Germinal center (tissue), 1 donor: Measurements from ENCODE around the gene SSTR1.

ENCODE experiments used
- DNase-seq: peaks from one replicate; pipeline ENCODE4 v3.0.0; 2012; ENCODE audit warnings: mixed read lengths, low spot score

SSTR1 gene

DNA sequence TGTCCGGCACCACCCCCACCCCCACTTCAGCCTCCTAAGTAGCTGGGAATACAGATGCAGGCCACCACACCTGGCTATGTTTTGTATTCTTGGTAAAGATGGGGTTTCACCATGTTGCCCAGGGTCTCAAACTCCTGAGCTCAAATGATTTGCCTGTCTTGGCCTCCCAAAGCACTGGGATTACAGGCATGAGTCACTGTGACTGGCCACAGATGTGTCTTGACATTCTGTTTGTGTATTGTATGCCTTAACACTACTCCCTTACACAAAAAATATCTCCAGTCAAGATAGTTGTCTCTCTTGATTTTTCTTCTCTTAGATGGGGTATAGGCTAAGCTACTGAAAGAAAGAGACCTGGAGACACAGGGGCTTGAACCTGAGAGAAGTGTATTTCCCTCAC lies 30.6 kb downstream of the SSTR1 start:
- no peak for DNase-seq

DNA sequence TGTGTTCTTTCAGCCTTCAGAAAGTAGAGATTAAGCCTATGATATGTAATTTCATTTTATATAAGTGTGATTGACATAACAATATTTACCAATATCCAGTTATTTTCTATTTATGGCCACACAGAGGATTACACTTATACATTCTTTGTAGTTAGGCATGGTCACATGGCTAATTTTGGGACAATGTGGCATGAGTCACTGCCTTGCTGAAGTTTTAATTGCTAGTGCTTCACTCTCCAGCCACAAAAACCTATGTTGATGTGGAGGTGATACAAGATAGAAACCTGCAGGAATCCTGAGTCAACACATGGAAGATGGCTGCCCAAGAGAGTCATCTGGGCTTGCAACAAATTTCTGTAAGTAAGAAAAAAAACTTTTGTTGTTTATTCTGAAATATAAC lies 31.2 kb downstream of the SSTR1 start:
- no peak for DNase-seq

DNA sequence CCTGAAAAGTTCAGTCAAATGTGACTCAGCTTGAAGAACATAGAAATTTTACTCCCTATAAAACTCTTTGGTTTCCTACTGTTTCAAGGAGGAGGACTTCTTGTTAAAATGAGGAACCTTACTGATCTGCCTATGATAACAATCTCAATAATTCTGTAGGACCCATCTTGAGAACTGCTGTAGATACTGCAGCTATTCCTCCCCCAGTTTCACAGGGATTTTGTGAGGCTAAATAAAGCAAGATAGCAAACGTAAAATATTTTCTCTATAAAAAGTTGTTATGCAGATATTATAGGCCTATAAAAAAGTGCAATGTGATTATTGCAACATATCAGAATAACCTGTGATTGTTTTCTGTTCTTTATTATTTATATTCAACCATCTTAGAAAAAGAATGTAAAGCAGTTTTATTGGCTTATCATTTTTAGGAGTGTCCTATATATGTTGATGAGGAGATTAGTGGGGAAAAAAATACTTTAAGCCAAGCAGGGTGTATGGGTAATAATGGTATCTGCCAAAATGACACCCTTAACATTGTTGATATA lies 36.1 kb downstream of the SSTR1 start:
- DNase-seq = no peak

DNA sequence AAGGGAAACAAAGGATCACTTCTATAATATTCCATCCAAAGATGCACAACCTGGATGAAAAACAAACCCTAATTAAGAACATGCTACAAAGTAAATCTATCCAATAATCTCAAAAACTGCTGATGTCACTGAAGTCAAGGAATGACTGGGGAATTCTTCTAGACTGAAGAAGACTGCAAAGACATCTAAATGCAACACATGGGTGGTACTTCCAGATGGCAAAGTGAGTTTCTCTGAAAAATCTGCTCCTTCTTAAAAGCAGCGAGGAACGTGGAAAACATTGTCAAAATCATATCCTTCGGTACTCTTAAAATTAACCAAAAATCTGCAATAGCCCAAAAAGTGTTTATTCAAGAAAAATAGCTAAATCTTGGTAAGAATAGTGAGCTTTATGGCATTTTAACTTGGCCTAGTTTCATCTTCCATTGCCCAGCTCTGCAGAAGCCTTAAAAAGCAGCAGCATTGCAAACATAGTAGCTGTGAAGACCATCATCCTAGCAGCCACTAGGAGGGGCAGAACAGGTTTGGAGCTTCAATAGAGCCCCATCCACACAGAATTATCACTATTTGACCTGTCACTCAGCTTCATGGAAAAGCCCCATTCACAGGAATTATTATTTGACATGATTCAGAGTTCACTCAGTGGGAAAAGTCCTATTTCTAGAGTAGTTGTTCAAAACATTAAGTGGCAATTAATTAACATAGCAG lies 40.8 kb downstream of the SSTR1 start:
- DNase-seq = no peak

DNA sequence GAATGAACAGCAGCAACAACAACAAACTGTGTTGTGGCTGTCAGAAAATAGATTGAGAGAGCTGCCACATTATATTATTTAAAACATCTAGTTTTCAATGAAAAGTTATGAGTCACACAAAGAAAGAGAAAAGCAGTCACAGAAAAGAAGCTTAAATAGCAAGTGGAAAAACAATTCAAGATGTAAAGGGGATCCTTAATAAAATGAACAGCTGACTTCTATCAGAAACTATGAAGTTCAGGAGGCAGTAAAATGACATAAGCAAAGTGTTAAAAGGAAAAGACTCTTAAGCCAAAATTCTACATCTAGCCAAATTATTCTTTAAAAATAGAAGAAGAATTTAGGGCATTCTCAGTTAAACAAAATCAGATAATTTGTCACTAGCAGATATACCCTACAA lies 42.6 kb downstream of the SSTR1 start:
- DNase-seq = no peak

DNA sequence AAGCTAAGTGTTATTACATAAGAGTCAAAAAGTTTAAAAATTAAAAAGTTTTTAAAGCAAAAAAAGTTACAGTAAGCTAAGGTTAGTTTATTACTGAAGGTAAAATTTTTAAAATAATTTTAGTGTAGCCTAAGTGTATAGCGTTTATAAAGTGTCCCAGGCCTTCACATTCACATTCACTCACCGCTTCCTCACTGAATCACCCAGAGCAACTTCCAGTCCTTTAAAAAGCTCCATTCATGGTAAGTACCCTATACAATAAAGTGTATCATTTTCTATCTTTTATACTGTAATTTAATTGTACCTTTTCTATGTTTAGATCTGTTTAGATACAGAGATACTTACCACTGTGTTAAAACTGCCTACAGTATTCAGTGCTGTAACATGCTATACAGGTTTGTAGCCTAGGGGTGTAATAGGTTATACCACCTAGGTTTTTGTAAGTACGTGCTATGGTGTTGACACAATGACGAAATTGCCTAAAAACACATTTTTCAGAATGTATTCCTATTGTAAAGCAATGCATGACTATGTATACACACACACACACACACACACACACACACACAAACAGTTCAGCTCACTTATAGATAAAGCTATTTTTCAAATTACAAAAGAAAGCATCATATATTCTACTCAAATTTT lies 44.5 kb downstream of the SSTR1 start:
- no peak for DNase-seq

DNA sequence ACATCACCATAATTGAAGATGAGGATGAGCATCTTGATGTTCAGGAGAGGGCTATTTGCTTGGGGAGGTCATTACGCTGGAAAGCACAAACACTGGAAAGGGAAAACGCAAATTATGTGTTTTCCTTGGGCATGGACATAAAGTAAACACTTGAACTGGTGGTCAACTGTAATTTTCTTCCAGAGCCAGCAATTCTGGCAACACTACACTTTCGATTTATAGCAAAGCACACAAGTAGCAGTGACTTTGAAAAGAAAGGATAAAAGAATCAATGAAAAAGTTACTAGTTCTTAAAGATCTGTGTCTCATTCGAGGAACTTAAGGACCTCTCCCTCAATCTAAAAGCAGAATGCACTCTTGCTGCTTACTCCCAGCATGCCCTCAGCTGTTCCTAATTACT lies 46.0 kb downstream of the SSTR1 start:
- DNase-seq = no peak

DNA sequence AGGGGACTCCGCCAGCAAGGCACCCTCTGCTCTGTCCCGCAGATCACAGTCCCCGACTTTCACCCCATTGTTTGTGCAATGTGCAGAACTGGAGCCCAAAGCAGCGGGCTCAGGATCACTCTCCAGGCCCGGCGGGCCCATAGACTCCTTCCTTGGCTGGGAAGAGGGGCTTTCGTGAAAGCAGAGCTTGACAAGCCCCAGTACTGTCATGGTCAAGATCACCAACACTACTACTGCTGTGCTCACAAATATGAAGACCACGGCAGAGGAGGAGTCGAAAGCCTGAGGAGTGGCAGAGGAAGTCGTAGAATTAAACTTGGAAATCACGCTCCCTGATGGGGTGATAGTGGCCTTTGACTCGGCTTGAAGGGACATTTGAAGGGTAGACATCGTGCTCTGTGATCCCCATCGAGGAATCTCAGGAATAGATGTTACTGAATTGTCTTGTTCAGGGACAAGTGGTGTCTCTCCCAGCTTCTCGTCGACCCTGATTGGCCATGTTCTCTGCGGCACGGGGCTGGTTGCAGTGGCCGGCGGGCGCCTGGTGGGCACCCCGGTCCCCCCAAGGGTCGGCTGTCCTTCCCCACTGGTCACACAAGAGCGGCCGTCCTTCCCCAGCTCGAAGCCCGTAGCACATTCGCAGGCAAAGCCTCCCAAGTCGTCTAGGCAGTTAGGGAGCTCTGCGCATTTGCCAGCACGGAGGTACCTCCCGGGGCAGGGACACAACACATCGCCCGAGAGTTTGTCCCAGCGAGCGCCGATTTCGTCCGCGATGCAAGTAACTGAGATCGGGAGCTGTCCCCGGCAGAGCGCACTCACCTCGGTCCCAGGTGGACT lies 47.1 kb downstream of the SSTR1 start:
- DNase-seq = no peak

DNA sequence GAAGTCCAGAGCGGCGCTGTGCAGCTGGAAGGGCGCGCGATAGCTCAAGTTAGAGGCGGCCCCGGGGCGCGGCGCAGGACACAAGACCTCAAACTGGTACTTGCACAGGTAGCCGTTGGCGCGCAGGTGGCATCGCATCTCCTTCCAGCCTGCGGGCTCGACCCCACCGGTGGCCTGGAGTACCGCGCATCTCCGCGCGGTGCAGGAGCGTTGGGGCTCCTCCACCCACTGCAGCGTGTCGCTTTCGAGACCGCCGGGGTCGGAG lies 47.6 kb downstream of the SSTR1 start:
- DNase-seq = no peak

DNA sequence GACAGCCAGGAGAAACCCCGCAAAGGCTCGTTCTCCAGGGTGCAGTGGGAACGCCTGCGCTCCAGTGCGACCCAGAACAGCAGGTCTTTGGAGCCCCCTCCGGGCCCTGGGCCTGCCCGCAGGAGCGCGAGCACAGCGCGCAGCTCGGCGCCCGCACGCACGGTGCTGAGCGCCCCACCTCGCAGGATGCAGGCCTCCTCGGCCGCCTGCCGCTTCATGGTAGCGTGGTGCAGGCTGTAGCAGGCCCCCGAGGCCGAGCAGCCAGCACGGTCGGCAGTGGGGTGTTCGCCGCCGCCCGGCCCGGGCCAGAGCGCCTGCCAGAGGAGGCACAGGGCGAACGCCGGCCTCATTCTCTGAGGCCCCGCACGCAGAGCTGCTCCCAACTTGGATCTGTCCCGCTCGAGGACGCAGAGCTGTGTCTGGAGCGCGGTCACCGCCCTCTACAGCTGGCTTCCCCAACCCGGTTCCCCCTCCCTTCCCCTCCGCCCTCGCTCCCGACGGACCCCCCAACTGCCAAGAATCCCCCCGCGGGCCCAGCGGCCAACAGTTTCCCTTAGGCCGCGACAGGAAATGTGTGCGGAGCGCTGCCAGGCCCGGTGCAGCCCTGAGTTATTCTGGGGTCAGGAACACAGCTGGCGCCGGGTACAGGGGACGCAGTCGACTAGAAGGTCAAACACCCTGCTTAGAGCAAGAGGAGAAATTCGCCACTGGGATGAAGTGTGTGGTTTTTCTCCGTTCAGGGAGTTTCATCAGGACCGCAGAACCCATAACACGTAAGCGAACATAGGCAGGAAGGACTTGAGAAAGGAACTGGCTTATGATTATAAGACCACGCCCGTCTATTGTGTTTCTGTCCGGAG lies 48.2 kb downstream of the SSTR1 start, which contains the start of gene CLEC14A:
CLEC14A (minus strand) TSS at position 421 of the 860 bp plus-strand sequence; CDS start at position 350, 71 bp downstream.
- DNase-seq = peak; percentile 8

DNA sequence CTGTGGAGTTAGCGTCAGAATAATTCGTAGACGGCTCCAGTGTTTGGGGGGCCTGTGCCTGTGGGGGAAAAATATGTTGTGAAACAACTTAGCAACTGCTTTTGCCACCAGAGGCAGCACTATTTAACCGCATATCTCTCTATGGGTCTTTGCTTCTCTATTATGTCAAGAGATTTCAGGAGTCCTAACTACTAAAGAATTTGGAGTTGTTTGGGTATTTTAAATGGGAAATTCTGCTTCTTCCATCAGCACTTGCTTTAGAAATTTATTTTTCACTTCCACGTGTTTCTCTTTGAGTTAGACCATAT lies 48.8 kb downstream of the SSTR1 start:
- no peak for DNase-seq

DNA sequence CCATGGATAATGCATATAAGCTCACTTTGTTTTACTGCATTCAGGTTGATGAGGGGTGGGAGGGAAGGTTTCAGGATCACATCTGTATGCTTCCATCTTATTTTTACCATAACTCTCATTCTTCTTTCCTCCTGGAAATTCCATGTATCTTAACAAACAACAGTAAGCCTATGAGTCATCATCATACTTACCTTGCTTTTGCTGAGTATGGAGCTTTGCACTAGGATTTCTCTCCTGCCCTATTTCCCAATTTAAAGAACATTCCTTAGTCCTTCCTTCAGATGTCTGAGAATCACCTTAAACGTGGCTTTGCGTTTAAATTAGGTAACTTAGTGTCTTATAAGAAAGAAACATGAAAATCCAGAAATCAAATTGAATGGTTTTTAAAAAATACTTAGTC lies 49.8 kb downstream of the SSTR1 start:
- DNase-seq = no peak

DNA sequence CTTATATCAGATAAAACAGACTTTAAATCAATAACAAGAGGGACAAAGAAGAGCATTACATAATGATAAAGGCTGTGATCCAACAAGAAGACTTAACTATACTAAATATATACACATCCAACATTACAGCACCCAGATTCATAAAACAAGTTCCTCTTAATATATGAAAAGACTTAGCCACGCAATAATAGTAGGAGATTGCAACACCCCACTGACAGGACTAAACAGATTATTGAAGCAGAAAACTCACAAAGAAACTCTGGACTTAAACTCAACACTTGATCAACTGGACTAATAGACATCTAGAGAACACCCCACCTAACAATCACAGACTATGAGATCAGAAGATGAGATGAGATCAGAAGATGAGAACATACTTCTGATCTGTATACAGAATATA lies 53.9 kb downstream of the SSTR1 start:
- no peak for DNase-seq
